NCI-H1930 (cell line): ENCODE data around the gene OSMR.
"Not testable (repeated sequence)": the region's sequence is repeated elsewhere in the genome, so short reads cannot be mapped to it uniquely, and the experiment has no call there.

Source experiments
- DNase-seq, 2 experiments: peaks; one replicate each; lab custom pipeline; 2025; lab: John Stamatoyannopoulos, UW

OSMR gene

GRCh38 chr5:38831117-38831516 is 14.7 kb upstream of the OSMR start:
- DNase-seq, result no peak

GRCh38 chr5:38831909-38832308 is 13.9 kb upstream of the OSMR start:
- no peak for DNase-seq

- DNase-seq, result no peak
Measured at GRCh38 chr5:38832810-38833209, 13.0 kb upstream of the OSMR start.

- no peak for DNase-seq
Measured at GRCh38 chr5:38835887-38836286, 9.9 kb upstream of the OSMR start.

- no peak for DNase-seq
Measured at GRCh38 chr5:38837416-38837815, 8.4 kb upstream of the OSMR start.

GRCh38 chr5:38837932-38838331 is 7.9 kb upstream of the OSMR start:
- no peak for DNase-seq

GRCh38 chr5:38843665-38844064 is 2.1 kb upstream of the OSMR start:
- DNase-seq, result no peak

GRCh38 chr5:38846379-38847011 is 683 bp downstream of the OSMR start:
- DNase-seq, result no peak

- no peak for DNase-seq
Measured at GRCh38 chr5:38847559-38848347, 1.9 kb downstream of the OSMR start.

GRCh38 chr5:38848637-38849036 is 2.8 kb downstream of the OSMR start:
- no peak for DNase-seq

GRCh38 chr5:38851640-38852039 is 5.8 kb downstream of the OSMR start:
- not testable (repeated sequence) for DNase-seq

- no peak for DNase-seq
Measured at GRCh38 chr5:38853753-38854470, 8.1 kb downstream of the OSMR start.

GRCh38 chr5:38854907-38855306 is 9.1 kb downstream of the OSMR start:
- DNase-seq, result no peak

GRCh38 chr5:38856660-38857059 is 10.8 kb downstream of the OSMR start:
- DNase-seq, result no peak

- no peak for DNase-seq
Measured at GRCh38 chr5:38858839-38859238, 13.0 kb downstream of the OSMR start.

GRCh38 chr5:38861986-38862770 is 16.4 kb downstream of the OSMR start:
- not testable (repeated sequence) for DNase-seq

- DNase-seq, result no peak
Measured at GRCh38 chr5:38866362-38867031, 20.7 kb downstream of the OSMR start.

GRCh38 chr5:38867032-38867398 is 21.2 kb downstream of the OSMR start:
- no peak for DNase-seq

GRCh38 chr5:38867416-38867815 is 21.6 kb downstream of the OSMR start:
- DNase-seq, result no peak

GRCh38 chr5:38870595-38870994 is 24.8 kb downstream of the OSMR start:
- no peak for DNase-seq

- DNase-seq, result no peak
Measured at GRCh38 chr5:38871058-38871605, 25.3 kb downstream of the OSMR start.
